ENCODE measurements around the gene HOXC6. TPM values are rescaled to one million over a fixed set of nuclear protein-coding genes. Genes with fewer than 3 reads are reported as not detected.

HOXC6 gene
- polyA plus RNA-seq, 3 donors, result not detected

- Mint-ChIP-seq H3K4me3 (peak overlapping the region; percentile 9 to 81), H3K27me3 (ENCODE audit: low read depth in 3 of 3) (peaks cover 97 to 98% (median 98%) of the 10 kb centered on the region in 3 donors), H3K27ac (no peak overlapping the region), H3K4me1 (peaks cover 34% of the 10 kb centered on the region), H3K9me3 (peaks cover 0 to 41% (median 13%) of the 10 kb centered on the region in 7 donors), H3K36me3 (peaks cover 5 to 10% of the 10 kb centered on the region in 2 donors)
- DNase-seq, result no peak
- H4K20me1 ChIP-seq (ENCODE audit: insufficient read depth, low read length), result no peaks in the 10 kb centered on the region
- H3K36me3 ChIP-seq (replicated peaks in 1 of 2; ENCODE audit: control insufficient read depth in 1 of 2, insufficient read depth in 2 of 2, low read length in 2 of 2), result no peaks in the 10 kb centered on the region
- no peak overlapping the region for H3K9ac ChIP-seq (ENCODE audit: insufficient read depth, low read length, poor library complexity, severe bottlenecking)
- WGBS (ENCODE audit: insufficient coverage), result 17% methylated on average over 7 of the region's 17 CpGs
- H2AFZ ChIP-seq (ENCODE audit: insufficient read depth, low read depth, low read length, poor library complexity, severe bottlenecking), result no peak overlapping the region
- no peaks in the 10 kb centered on the region for H3K79me2 ChIP-seq (ENCODE audit: insufficient read depth, low read length)
- H3K4me3 ChIP-seq (replicated peaks in 1 of 3; ENCODE audit: low read depth in 2 of 3, low read length in 3 of 3), result no peak overlapping the region
- H3K4me2 ChIP-seq (replicated peaks; ENCODE audit: extremely low read depth, low read length, poor library complexity, severe bottlenecking), result peak overlapping the region; percentile 3
- H3K27me3 ChIP-seq (ENCODE audit: control insufficient read depth in 2 of 2, insufficient read depth in 2 of 2, low read length in 2 of 2), result peaks cover 90 to 99% of the 10 kb centered on the region in 2 donors
- no peak for TF ChIP-seq CTCF (IDR thresholded peaks at IDR 0.05)
- intact Hi-C loops (cut with micrococcal nuclease), result no loop called here
- H3K27ac ChIP-seq (ENCODE audit: low read depth in 1 of 2, low read length in 2 of 2), result no peak overlapping the region
- H3K9me3 ChIP-seq (replicated peaks in 1 of 2; ENCODE audit: control insufficient read depth in 1 of 2, insufficient read depth in 1 of 2, low read length in 2 of 2), result peaks cover 2 to 49% of the 10 kb centered on the region in 2 donors
- H3K4me1 ChIP-seq (ENCODE audit: control insufficient read depth in 1 of 2, insufficient read depth in 2 of 2, low read length in 2 of 2), result peaks cover 14% of the 10 kb centered on the region in 2 donors
Observed at GRCh38 chr12:54010972-54011664, 17.1 kb upstream of the HOXC6 start.

DNA sequence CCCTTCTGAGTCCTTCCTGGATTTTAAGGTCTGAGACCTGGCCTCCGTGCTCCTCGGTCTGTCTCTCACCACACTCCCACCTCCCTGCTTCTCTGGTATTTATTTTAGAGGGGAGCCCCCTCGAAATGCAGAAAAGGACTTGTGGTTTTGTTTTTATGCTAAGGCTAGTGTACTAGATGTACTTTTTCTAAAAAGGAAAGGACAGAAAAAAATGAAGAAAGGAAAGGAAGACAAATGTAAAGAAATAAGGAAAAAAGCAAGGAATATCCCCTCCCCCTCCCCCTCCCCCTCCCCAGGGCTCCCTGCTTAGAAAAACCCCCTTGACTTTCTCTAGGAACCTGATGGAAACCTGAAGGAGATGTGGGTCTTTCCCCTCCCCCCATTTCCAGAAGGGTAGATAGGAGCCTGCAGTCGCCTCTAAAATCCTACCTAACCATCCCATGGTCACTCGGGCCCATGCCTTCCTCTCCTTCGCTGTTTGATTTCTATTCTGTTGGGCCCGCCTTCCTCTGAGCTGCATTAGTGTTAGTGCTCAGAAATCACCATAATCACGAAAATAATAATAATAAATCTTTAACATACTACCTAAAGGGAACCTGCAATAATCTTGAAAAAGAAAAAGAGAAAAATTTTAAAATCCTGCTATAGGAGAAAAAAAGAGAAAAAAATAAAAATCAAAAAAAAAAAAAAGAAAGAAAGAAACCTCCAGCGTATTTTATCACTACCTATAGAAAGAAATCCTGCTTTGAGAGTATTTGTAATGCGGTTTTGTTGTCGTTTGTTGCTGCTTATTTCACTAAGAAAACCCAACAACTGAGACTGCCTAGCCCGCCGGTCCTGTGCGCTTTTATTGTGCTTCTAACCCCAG lies 16.3 kb upstream of the HOXC6 start:
- no peaks in the 10 kb centered on the region for H3K36me3 ChIP-seq (replicated peaks in 1 of 2; ENCODE audit: control insufficient read depth in 1 of 2, insufficient read depth in 2 of 2, low read length in 2 of 2)
- H3K9ac ChIP-seq (ENCODE audit: insufficient read depth, low read length, poor library complexity, severe bottlenecking), result no peak overlapping the region
- intact Hi-C loops (cut with micrococcal nuclease), result no loop called here
- H3K9me3 Mint-ChIP-seq, result peaks cover 0 to 45% (median 11%) of the 10 kb centered on the region in 7 donors
- peaks cover 93 to 99% of the 10 kb centered on the region in 2 donors for H3K27me3 ChIP-seq (ENCODE audit: control insufficient read depth in 2 of 2, insufficient read depth in 2 of 2, low read length in 2 of 2)
- H3K27ac Mint-ChIP-seq, result peak overlapping the region in 1 of 7 donors; percentile 60
- H3K9me3 ChIP-seq (replicated peaks in 1 of 2; ENCODE audit: control insufficient read depth in 1 of 2, insufficient read depth in 1 of 2, low read length in 2 of 2), result peaks cover under 1 to 46% of the 10 kb centered on the region in 2 donors
- no CpG with 5 or more reads among the region's 14 CpGs for WGBS (ENCODE audit: insufficient coverage)
- peaks cover 6% of the 10 kb centered on the region in 2 donors for H3K4me1 ChIP-seq (ENCODE audit: control insufficient read depth in 1 of 2, insufficient read depth in 2 of 2, low read length in 2 of 2)
- no peaks in the 10 kb centered on the region for H3K79me2 ChIP-seq (ENCODE audit: insufficient read depth, low read length)
- H3K36me3 Mint-ChIP-seq, result peaks cover 3 to 6% of the 10 kb centered on the region in 2 donors
- peak overlapping the region in 1 of 2 donors; percentile 81 for H3K4me3 Mint-ChIP-seq
- no peak overlapping the region for H3K4me2 ChIP-seq (replicated peaks; ENCODE audit: extremely low read depth, low read length, poor library complexity, severe bottlenecking)
- TF ChIP-seq CTCF (IDR thresholded peaks at IDR 0.05), result no peak
- H3K27ac ChIP-seq (ENCODE audit: low read depth in 1 of 2, low read length in 2 of 2), result no peak overlapping the region
- DNase-seq, result no peak
- peaks cover 97 to 98% (median 98%) of the 10 kb centered on the region in 3 donors for H3K27me3 Mint-ChIP-seq (ENCODE audit: low read depth in 3 of 3)
- peaks cover 28% of the 10 kb centered on the region for H3K4me1 Mint-ChIP-seq
- no peak overlapping the region for H2AFZ ChIP-seq (ENCODE audit: insufficient read depth, low read depth, low read length, poor library complexity, severe bottlenecking)
- no peak overlapping the region for H3K4me3 ChIP-seq (replicated peaks in 1 of 3; ENCODE audit: low read depth in 2 of 3, low read length in 3 of 3)
- no peaks in the 10 kb centered on the region for H4K20me1 ChIP-seq (ENCODE audit: insufficient read depth, low read length)

Measured in CD14-positive monocyte (primary cell).